Stimulated activated CD4-positive, alpha-beta T cell treated with anti-CD3 and anti-CD28 coated beads, Interleukin-4, amount 100 ng/mL, for 1 hour (primary cell): ENCODE measurements around the gene GCDH.

Source experiments
- DNase-seq: peaks from one replicate; pipeline ENCODE4 v3.0.0-alpha.2; 2020

The GCDH gene

GRCh38 chr19:12943437-12944044 lies 52.6 kb downstream of the GCDH start:
- DNase-seq, result no peak

DNA sequence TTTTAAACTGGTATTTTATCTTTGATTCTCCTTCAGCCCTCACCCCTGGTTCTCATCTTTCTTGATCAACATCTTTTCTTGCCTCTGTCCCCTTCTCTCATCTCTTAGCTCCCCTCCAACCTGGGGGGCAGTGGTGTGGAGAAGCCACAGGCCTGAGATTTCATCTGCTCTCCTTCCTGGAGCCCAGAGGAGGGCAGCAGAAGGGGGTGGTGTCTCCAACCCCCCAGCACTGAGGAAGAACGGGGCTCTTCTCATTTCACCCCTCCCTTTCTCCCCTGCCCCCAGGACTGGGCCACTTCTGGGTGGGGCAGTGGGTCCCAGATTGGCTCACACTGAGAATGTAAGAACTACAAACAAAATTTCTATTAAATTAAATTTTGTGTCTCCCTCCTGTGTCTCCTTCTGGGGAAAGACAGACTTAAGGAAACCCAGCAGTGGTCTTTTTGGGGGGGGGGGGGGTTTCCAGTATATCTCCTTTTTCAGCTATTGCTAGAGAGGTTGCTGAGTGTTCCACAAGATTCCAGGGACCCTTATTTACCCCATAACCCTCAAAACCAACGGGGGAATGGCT lies 53.2 kb downstream of the GCDH start:
- no peak for DNase-seq

DNA sequence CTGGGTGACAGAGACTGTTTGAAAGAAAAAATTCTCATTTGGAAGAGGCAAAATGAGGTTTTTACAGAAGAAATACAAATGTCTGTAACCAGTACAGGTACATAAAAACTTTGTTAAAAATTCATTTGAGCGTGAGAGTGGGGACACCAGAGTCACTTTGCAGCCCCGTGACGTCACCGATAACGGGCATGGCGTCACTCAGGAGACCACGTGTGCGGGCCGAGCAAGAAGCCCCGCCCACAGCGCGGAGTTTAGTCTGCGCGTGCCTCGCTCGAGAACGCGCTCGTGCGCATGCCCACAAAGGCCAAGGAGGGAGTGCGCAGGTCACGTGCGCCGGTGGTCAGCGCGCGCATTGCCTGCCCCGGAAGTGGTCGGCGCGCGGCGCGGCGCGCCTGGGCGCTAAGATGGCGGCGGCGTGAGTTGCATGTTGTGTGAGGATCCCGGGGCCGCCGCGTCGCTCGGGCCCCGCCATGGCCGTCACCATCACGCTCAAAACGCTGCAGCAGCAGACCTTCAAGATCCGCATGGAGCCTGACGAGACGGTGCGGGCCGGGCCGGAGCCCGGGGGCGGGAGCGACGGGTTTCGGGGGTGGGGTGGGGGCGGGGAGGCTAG lies 54.6 kb downstream of the GCDH start, which contains the start of gene RAD23A:
Gene RAD23A (plus strand): TSS at position 384 of the 613 bp plus-strand sequence. CDS start 87 bp downstream, at position 471.
- peak; percentile 99 for DNase-seq

DNA sequence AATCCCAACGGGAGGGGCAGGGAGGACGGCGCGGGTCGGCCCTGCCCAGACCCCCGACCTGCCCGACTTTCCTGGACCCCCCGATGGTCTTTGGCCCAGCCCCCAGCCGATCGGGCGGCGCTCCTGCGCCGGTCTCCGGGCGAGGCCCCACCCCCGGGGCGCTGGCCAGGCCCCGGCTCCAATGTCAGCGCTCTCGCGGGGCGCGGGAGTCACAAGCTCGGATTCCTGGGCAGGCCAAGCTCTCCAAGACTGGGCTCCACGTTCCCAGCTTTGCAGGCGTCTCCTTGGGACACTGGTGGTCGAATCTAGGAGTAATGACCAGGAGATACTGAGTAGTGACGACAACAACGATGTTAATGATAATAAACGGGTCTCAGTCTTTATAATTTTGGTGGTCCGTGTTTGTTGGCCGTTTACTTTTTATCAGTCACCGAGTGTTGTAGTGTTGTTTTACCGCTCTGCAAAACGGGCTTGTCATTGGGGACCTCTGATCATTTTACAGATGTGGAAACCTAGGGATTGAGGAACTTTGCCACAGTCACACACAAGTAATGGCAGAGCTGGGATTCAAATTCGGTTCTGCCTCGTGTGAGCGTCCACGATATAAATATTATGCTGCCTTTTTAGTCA lies 55.2 kb downstream of the GCDH start:
- peak; percentile 57 for DNase-seq

DNA sequence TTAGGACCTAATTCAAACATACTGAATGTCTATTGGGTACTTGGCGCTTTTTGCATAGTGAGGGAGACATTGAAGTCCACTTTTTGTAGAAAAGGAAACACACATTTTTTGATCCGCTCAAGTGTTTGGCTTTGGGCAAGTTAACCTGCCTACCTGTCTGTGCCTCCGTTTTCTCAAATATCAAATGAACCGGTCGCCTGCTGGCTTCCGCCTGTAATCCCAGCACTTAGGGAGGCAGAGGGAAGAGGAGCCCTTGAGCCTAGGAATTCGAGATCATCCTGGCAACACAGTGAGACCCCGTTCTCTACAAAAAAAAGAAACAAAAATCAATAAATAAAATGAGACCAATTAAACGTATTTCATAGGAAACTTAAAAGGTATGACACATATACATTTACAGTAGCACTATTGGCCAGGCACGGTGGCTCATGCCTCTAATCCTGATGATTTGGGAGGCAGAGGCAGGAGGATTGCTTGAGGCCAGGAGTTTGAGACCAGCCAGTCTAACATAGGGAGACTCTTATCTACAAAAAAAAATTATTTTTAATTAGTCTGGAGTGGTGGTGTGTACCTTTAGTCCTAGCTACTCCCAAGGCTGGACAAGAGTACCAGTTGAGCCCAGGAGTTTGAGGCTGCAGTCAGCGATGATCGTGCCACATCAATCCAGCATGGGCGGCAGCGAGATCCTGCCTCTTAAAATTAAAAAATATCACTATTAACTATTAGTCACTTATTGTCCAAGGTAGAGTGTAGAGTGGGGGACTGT lies 56.0 kb downstream of the GCDH start:
- DNase-seq, result no peak

DNA sequence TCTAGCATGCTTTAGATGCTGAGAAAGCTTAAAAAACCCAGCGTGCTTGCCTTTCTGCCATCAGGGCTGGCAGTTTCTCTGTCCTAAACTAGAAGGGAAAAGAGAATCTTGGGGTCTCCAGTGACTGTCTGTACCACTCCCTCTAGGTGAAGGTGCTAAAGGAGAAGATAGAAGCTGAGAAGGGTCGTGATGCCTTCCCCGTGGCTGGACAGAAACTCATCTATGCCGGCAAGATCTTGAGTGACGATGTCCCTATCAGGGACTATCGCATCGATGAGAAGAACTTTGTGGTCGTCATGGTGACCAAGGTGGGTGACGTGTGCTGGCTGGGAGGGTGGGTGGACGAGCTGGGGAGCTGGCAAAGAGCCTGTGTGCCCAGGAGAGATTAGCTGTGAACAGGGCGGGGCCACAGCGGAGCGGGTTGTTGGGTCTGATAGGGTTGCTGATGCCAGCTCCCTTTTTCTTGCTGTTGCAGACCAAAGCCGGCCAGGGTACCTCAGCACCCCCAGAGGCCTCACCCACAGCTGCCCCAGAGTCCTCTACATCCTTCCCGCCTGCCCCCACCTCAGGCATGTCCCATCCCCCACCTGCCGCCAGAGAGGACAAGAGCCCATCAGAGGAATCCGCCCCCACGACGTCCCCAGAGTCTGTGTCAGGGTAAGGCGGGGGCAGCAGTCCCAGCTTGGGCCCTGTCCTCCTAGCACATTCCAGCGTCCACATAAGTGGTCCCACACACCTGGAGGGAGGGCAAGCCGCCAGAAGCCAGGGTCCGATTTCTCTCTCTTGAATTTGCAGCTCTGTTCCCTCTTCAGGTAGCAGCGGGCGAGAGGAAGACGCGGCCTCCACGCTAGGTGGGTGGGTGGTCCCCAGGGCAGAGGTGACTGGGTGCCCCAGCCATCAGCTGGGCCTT lies 57.0 kb downstream of the GCDH start:
- DNase-seq, result no peak

GRCh38 chr19:12948612-12949362 lies 57.8 kb downstream of the GCDH start:
- no peak for DNase-seq
